ENCODE results near the gene DTX1. TPM values are rescaled to one million over a fixed set of nuclear protein-coding genes. Genes with fewer than 3 reads are reported as not detected.

The DTX1 gene
- 1.1 TPM for total RNA-seq

DNA sequence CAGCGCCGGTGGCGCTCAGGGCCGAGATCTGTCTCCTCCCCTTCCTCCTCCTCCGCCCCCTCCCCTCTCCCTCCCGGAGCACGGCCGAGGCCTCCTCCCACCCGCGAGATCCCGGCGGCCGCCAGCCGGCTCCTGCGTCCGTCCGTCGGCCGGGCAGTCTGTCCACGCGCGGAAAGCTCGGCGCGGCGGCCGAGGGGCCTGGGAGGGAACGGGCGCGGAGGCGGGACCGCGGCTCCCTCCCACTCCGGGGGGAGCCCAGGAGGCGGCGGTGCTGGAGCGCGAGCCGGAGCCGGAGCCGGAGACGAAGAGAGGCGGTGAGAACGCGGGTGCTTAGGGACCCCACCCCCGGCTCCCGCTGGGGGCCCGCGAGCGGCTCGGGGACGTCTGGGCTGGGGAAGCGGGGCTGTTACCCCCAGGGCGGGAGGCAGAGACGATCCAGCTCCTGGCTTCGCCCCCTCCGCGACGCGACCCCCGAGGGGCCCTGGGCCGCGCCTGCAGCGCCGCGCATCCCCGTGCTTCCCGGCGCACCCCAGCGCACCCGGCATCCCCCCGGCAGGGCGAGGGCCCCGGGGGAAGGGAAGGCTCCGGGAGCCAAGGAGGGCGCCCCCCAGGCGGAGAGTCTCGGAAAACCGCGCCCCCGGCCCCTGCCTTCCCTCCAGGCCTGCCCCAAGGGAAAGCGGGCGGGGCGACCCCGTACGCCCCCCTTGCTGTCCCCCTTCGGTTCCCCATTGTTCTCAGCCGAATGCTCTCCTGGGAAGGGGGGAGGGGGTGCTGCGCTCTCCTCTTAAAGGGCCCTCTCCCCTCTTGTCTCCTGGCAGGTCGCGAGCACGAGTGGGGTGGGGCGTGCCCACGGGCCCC is at the start of gene DTX1:
Gene DTX1, plus strand, starts transcription at position 100 of the 858 bp plus-strand sequence. CDS start 1,463 bp downstream, outside the sequence.
- DNase-seq (ENCODE audit: low spot score) = no peak

DNA sequence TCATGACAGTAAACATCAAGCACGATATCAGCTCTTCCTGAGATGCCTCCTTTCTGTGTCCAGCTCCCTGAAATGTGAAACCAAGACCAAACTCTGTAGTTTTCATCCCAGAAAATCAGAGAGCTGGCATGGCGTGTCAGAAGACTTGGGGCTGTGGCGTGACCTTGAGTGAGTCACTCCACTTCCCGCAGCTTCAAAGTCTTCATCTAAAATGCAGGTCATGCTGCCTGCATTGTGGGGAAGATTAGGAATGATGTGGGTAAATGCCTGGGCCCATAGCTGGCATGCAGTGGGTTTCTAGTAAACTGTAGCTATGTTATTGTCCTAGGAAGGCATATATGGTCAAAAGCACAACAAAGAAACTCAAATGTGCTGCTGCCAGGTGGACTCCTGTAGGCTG is 49.4 kb upstream of the DTX1 start:
- no peak for DNase-seq (ENCODE audit: low spot score)

DNA sequence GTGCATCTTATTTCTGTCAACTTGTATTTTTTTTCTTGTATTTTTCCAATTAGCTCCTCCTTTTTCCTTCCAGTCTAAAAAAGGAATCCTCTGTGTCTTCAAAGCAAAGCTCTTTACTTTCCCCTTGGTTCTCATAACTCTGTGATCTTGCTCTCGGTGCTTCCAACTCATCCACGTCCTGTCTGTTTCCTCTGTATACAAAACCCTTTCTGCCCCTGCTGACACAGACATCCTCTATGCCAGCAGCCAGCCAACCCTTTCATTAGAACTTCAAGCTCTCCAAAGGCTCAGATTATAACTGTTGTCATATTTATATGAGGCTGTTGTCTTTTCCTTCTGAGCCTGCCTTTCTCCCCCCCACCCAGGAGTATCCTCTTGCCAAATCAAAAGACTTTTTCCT is 45.8 kb upstream of the DTX1 start:
- no peak for DNase-seq (ENCODE audit: low spot score)

- no peak for DNase-seq (ENCODE audit: low spot score)
These were observed 42.0 kb upstream of the DTX1 start for GRCh38 chr12:113014565-113014964.

GRCh38 chr12:113016796-113017195 is 39.7 kb upstream of the DTX1 start:
- DNase-seq (ENCODE audit: low spot score) = no peak

GRCh38 chr12:113019025-113019424 is 37.5 kb upstream of the DTX1 start:
- DNase-seq (ENCODE audit: low spot score) = no peak

- no peak for DNase-seq (ENCODE audit: low spot score)
These were observed 35.0 kb upstream of the DTX1 start for GRCh38 chr12:113021500-113021899.

- no peak for DNase-seq (ENCODE audit: low spot score)
These were observed 33.8 kb upstream of the DTX1 start for GRCh38 chr12:113022563-113023297.

- no peak for DNase-seq (ENCODE audit: low spot score)
These were observed 28.8 kb upstream of the DTX1 start for GRCh38 chr12:113027726-113028125.

- no peak for DNase-seq (ENCODE audit: low spot score)
These were observed 25.5 kb upstream of the DTX1 start for GRCh38 chr12:113030875-113031525.

DNA sequence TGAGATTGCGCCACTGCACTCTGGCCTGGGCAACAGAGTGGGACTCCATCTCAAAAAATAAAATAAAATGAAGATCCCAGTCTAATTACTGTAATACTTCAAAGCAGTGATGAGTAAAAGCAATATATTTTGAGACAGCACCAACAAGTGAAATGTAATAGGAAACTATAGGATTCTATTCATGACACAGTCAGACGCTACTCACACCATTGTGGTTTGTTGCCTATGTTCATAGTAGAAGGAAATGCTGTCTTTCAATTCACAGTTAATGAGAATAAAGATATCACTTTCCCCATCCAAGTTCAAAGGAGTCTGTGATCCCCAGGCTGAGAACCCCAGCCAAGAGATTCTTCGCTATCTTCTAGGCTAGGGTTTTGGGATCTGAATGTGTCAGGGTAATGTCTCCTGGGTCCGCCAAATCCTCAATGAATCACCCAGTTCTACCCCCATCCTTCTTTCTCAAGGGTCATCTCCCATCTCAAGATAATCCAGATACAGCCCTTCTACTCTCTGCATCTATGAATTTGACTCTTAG is 16.6 kb upstream of the DTX1 start:
- no peak for DNase-seq (ENCODE audit: low spot score)

DNA sequence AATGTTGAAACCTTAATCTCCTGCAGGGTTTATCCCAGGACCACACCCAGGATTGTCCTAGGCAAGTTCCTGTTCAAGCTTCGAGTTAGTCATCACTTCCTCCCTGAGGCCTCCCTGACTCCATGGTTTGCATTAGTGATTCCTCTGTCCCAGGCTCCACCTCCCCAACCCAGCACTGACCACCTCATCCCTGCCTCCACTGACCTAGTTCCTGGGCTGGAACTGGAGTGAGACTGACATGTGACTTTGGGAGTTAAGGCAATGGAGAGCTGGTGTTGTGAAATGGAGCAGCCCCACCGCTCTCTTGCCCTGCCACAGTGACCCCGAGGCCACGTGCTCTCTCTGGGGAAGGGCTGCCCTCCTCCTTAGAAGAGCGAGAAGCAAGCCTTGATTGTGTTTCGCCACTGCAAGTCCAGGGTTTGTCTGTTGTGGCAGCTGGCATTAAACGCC is 15.8 kb upstream of the DTX1 start:
- peak; percentile 55 for DNase-seq (ENCODE audit: low spot score)

- DNase-seq (ENCODE audit: low spot score) = no peak
These were observed 15.0 kb upstream of the DTX1 start for GRCh38 chr12:113041560-113041959.

DNA sequence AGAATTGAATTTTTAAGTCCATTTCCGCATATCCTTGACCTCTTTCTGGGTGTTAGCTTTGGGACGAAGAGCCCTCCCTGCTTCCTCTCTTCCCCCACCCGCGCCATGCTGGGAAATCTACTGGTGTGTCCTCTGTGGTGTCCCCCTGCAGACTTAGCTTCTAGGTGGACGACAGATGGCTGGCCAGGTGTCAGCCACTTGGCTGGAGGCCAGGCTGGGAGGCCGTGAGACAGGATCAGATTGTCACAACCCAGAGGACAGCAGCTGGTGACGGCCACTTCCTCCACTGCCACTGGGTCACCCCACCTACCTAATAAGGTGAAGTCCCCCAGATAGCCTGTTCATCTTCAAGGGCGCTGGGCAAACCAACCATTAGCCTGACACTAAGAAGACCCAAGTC is 13.3 kb upstream of the DTX1 start:
- no peak for DNase-seq (ENCODE audit: low spot score)

GRCh38 chr12:113044516-113044915 is 12.0 kb upstream of the DTX1 start:
- DNase-seq (ENCODE audit: low spot score) = no peak

- peak; percentile 65 for DNase-seq (ENCODE audit: low spot score)
These were observed 7.8 kb upstream of the DTX1 start for GRCh38 chr12:113048716-113049127.

GRCh38 chr12:113049976-113050742 is 6.4 kb upstream of the DTX1 start:
- DNase-seq (ENCODE audit: low spot score) = no peak

DNA sequence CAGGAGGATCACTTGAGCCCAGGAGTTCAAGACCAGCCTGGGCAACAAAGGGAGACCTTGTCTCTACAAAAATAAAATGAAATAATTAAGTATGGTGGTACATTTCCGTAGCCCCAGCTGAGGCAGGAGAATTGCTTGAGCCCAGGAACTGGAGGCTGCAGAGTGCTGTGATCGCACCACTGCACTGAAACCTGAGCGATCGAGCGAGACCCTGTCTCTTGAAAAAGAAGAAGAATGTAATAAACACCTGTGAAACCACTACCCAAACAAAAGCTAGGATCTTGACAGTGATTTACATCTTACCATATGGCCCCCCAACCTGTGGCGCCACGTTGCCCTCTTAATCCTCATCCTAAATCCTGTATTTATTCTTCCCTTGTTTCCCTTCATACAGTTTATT is 5.7 kb upstream of the DTX1 start:
- DNase-seq (ENCODE audit: low spot score) = no peak

DNA sequence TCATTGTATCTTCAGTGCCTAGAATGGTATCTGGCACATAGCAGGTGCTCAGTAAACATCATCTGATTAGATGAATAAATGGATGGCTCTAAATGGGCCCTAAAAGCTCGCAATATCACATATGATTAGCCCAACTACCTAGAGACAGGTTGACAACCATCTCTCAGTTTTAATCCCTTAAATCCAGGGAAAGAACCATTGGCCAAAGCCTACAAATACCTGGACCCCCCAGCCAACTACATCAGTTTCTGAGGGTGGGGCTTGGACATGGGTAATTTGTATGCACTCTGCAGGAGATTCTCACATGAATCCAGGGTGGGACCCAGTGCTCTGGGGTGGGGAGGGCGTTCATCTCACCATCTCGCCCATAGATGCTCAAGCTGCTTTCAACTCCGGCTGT is 4.8 kb upstream of the DTX1 start:
- DNase-seq (ENCODE audit: low spot score) = no peak

DNA sequence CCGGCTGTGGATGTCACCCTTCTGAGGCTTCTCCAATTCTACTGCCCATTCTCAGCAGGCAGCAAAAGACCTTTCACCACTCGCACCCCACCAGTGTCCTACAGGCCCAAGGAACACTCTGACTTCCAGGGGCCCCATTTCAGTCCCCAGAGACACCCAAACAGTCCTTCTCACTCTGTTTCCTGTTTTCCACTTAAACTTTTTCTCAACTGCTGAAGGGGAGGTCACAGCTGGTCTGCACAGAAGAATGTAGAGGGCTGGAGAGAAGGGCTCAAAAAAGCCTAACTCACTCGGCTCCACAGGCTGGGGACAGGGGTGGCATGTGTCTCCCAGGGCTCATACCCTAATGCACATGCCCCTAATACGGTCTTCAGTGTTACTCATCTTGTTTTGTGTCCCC is 4.2 kb upstream of the DTX1 start:
- DNase-seq (ENCODE audit: low spot score) = no peak

DNA sequence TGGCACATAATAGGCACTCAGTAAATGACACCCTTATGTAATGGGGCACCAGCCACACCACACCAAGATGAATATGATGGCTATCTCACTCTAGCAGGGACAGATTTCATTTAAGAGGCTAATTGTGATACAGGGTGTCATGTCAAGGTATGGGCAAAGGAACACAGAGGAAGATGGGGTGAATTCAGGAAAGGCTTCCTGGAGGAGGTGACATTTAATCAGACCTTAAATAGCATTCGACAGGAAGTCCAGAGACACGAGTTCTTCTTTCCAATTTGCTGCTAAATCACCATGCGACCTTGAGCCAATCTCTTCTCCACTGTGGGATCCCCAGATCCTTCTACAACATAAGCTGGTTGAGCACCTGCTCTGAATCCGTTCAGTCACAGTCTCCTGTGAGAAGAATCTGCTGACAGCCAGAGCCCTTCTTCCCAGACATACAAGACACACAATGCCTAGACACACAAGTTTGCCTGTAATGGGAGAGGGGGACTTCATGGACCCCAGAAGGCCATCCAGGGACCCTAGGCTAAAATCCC is 1.5 kb upstream of the DTX1 start:
- DNase-seq (ENCODE audit: low spot score) = no peak
